Subcutaneous abdominal adipose tissue (tissue), 5 donors: ENCODE data around the gene DLG2.
"Not testable (repeated sequence)": the region's sequence is repeated elsewhere in the genome, so short reads cannot be mapped to it uniquely, and the experiment has no call there.

Experiments used
- H3K27ac ChIP-seq: one replicate; pipeline ENCODE4 v1.7.0; 2013; ENCODE audit warnings: low read depth, mild to moderate bottlenecking, inconsistent platforms, low read length, moderate library complexity
- H3K27me3 ChIP-seq, 5 donors: one replicate each; pipeline ENCODE4 v1.7.0; 2013; ENCODE audit warnings: low read length in 5 of 5, inconsistent platforms in 1 of 5; ENCODE audit not compliant: control insufficient read depth in 5 of 5, insufficient read depth in 4 of 5
- H3K36me3 ChIP-seq, 5 donors: one replicate each; pipeline ENCODE4 v1.7.0; 2013; ENCODE audit warnings: low read length in 5 of 5; ENCODE audit not compliant: control insufficient read depth in 5 of 5, insufficient read depth in 5 of 5
- H3K4me1 ChIP-seq, 5 donors: one replicate each; pipeline ENCODE4 v1.7.0; 2013; ENCODE audit warnings: low read length in 5 of 5, mild to moderate bottlenecking in 3 of 5, moderate library complexity in 1 of 5; ENCODE audit not compliant: control insufficient read depth in 5 of 5, insufficient read depth in 5 of 5
- H3K4me3 ChIP-seq, 5 donors: one replicate each; pipeline ENCODE4 v1.7.0; 2013; ENCODE audit warnings: low read length in 5 of 5, low read depth in 1 of 5
- H3K9ac ChIP-seq, 5 donors: one replicate each; pipeline ENCODE4 v1.7.0; 2013; ENCODE audit warnings: low read length in 5 of 5, mild to moderate bottlenecking in 4 of 5, moderate library complexity in 3 of 5
- H3K9me3 ChIP-seq, 5 donors: one replicate each; pipeline ENCODE4 v1.7.0; 2013; ENCODE audit warnings: low read length in 5 of 5; ENCODE audit not compliant: control insufficient read depth in 5 of 5
- donor health status: healthy.
- donor health status: healthy.
- donor health status: healthy.
- donor health status: healthy.
- donor health status: healthy.

Gene DLG2

GRCh38 chr11:85044911-85045310, 582.2 kb downstream of the DLG2 start:
- Histone ChIP-seq H3K36me3 (no peaks in the 10 kb centered on the region), H3K27ac (no peak overlapping the region), H3K27me3 (no peaks in the 10 kb centered on the region), H3K4me3 (no peak overlapping the region), H3K9ac (no peak overlapping the region), H3K4me1 (no peaks in the 10 kb centered on the region), H3K9me3 (no peaks in the 10 kb centered on the region)

DNA sequence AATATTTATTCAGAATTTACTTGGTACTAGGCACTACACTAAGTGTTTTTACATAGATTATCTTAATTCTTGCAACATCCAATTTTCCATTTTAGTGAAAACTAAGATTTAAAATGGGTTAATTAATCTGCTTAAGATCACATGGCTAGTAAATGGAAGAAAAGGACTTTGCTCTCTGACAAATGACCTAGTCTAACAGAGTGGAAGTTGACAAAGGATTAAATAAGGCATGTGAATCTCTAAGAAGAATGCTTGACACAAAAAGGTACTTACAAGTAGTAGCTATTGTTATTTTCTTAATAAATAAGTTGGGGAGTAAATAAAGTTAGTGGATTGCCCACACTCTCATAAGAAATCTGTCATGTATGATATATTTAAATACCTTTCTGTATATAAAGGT, 584.8 kb downstream of the DLG2 start:
- H3K4me3 ChIP-seq: no peak overlapping the region
- no peaks in the 10 kb centered on the region for H3K9me3 ChIP-seq
- H3K27ac ChIP-seq: no peak overlapping the region
- no peaks in the 10 kb centered on the region for H3K4me1 ChIP-seq
- H3K36me3 ChIP-seq: no peaks in the 10 kb centered on the region
- H3K9ac ChIP-seq: no peak overlapping the region
- no peaks in the 10 kb centered on the region for H3K27me3 ChIP-seq

DNA sequence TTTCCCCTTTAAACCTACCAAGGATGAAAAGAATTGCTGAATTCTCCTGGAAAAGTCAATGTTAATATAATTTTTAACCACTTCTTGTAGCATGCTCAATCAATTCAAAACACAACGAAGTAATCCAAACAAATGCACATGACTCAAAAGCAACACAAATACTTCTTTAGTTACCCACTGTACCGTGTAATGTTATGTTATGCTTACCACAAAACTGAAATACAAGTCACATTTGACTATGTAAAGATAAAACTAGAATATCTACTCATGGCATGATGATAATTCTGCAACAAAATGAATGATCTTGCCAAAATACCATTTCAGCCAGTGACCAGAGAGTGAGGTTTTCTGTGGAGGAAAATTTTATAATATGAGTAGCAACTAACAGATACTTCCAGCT, 587.0 kb downstream of the DLG2 start:
- Histone ChIP-seq H3K27me3 (no peaks in the 10 kb centered on the region), H3K36me3 (no peaks in the 10 kb centered on the region), H3K9me3 (no peaks in the 10 kb centered on the region), H3K4me1 (no peaks in the 10 kb centered on the region), H3K27ac (no peak overlapping the region), H3K9ac (no peak overlapping the region), H3K4me3 (no peak overlapping the region)

- Histone ChIP-seq H3K36me3 (no peaks in the 10 kb centered on the region), H3K4me1 (peaks cover 0 to 2% (median 0%) of the 10 kb centered on the region in 5 donors), H3K9me3 (peaks cover 0 to 12% (median 0%) of the 10 kb centered on the region in 5 donors)
These were observed 597.2 kb downstream of the DLG2 start for GRCh38 chr11:85029964-85030363.

DNA sequence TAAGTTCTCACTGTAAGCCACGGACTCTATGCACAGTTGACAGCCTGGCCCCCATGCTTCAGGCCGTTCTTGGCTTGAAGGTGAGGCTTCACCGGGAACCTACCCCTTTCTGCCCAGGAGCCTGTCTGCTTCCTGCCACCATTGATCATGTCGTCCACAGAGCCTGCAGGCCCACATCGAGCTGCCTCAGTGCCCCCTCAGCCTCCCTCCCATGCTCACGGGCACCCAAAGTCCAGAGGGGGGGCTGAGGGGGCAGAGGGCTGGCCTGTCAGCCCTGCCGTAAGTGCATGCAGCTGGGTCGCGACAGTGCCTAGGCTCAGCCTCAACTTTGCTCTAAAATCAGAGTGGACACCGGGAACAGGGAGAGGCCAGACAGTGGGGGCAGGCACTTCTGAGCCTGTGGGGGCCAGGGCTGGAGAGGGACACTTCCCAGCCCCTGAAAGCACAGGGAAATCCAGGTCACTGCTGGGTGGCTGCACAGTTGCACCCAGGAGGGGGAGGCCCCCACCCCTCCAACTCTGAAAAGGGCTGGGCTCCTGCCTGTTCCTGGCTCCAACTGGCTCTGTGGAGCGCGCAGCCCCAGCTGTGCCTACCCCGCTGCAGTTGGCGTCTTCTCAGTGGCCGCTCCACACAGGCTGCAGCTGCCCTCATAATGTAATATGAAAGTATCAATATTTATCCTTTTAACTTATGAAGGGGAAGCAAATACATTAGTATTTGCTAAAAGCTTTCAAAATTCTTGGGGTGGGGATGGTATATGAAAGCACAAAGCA, 598.6 kb downstream of the DLG2 start:
- no peak overlapping the region for H3K27ac ChIP-seq
- H3K27me3 ChIP-seq: no peaks in the 10 kb centered on the region
- H3K36me3 ChIP-seq: no peaks in the 10 kb centered on the region
- peaks cover 0 to 2% (median 0%) of the 10 kb centered on the region in 5 donors for H3K4me1 ChIP-seq
- peaks cover 0 to 7% (median 0%) of the 10 kb centered on the region in 5 donors for H3K9me3 ChIP-seq
- no peak overlapping the region for H3K4me3 ChIP-seq
- H3K9ac ChIP-seq: no peak overlapping the region

More at GRCh38 chr11:85029964-85030363, 597.2 kb downstream of the DLG2 start:
- Histone ChIP-seq H3K27me3 (no peaks in the 10 kb centered on the region), H3K27ac (no peak overlapping the region), H3K4me3 (no peak overlapping the region), H3K9ac (no peak overlapping the region)

DNA sequence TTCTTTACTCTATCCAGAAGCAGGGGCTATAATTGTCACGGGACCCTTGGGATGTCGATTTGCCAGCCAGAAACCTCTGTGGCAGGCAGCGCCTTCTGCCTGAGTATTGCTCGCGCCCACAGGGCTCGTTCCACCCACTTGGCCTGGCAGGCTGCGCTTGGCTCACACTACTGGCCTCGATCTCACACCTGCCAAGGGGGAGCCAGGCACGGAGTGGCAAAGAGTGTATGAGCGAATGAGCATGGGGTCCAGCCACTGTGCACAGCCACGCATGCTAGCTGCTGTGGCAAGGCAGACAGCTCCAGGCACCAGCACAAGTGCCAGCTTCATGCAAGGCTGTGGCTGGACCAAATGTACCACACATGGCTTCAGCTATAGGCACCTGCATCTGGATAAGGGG, 599.8 kb downstream of the DLG2 start:
- H3K9ac ChIP-seq: no peak overlapping the region
- peaks cover 0 to 7% (median 0%) of the 10 kb centered on the region in 5 donors for H3K9me3 ChIP-seq
- H3K4me1 ChIP-seq: peaks cover 0 to 2% (median 0%) of the 10 kb centered on the region in 5 donors
- H3K4me3 ChIP-seq: no peak overlapping the region
- H3K27me3 ChIP-seq: no peaks in the 10 kb centered on the region
- H3K36me3 ChIP-seq: no peaks in the 10 kb centered on the region
- no peak overlapping the region for H3K27ac ChIP-seq

DNA sequence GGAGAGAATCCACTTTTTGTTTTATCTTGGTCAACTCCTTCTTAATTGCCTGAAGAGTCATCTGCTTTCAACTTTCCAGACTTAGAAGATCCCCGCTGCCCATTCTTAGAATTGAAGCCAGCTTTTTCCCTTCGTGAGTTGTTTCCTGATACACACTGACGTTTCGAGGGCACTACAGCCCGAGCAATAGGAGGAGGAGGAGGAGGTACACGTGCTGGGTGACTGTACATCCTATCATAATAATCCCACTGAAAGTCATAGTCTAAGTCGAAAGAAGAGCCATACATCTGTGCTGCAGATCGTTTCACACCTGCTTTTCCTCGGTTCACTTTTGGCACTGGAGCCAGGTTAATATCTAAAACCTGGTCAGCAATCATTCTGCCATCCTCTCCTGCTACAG, 606.1 kb downstream of the DLG2 start:
- Histone ChIP-seq H3K27me3 (no peaks in the 10 kb centered on the region), H3K9me3 (no peaks in the 10 kb centered on the region), H3K36me3 (no peaks in the 10 kb centered on the region), H3K27ac (no peak overlapping the region), H3K4me1 (no peaks in the 10 kb centered on the region), H3K4me3 (no peak overlapping the region), H3K9ac (no peak overlapping the region)

DNA sequence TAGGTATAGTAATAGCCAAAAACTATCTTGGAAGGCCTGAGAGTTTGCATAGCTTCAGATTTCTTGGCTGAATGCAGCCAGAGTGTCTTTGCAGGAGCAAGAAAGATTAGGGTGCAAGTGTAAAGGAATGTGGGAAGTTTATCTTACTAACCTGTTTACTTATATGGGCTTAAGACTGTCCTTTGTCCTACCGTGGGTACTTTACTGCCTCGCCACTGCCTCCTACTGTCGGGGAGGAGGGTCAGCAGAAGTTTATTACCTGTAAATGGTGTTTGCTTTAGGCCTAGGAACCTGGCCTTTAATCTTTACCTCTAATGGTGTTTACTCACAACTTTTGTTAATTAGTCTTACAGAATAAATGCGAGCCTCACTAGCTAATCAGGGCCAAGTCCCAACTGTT, 633.8 kb downstream of the DLG2 start:
- H3K4me1 ChIP-seq: no peaks in the 10 kb centered on the region
- H3K4me3 ChIP-seq: no peak overlapping the region
- no peak overlapping the region for H3K27ac ChIP-seq
- no peaks in the 10 kb centered on the region for H3K36me3 ChIP-seq
- H3K9me3 ChIP-seq: peaks cover 0 to 5% (median 2%) of the 10 kb centered on the region in 5 donors
- no peak overlapping the region for H3K9ac ChIP-seq
- H3K27me3 ChIP-seq: no peaks in the 10 kb centered on the region

- no peaks in the 10 kb centered on the region for H3K4me1 ChIP-seq
- H3K9me3 ChIP-seq: peaks cover 0 to 7% (median 5%) of the 10 kb centered on the region in 5 donors
- no peak overlapping the region for H3K9ac ChIP-seq
- no peak overlapping the region for H3K4me3 ChIP-seq
- H3K36me3 ChIP-seq: no peaks in the 10 kb centered on the region
- no peaks in the 10 kb centered on the region for H3K27me3 ChIP-seq
- H3K27ac ChIP-seq: no peak overlapping the region
These were observed 637.0 kb downstream of the DLG2 start for GRCh38 chr11:84990141-84990540.

GRCh38 chr11:84987686-84988187, 639.4 kb downstream of the DLG2 start:
- not testable (repeated sequence) for H3K9me3 ChIP-seq, H3K9ac ChIP-seq, H3K27me3 ChIP-seq, H3K4me3 ChIP-seq, H3K4me1 ChIP-seq, H3K27ac ChIP-seq, H3K36me3 ChIP-seq
